Measurements from ENCODE around the gene PRKAR1B.

Gene PRKAR1B

DNA sequence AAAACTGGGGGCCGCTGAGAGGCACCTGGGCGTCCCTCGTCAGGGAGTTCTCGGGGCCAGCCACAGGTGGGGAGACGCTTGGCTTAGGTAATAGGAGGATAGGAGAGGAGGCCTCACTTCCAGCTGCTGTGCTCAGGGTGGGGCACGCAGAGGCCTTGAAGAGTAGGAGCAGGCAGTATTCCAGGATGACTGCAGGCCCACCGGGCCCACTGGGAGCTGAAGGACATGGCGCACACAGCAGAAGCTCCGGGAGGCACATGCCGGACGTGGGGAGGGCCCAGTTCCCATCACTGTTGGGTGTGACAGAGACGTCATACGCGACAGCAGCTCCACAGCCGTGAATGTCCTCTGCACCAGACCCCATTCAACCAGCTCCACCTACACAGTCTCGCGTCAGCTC, 185.4 kb downstream of the PRKAR1B start:
- DNase-seq (ENCODE audit: low read depth in 2 of 2): no peak

DNA sequence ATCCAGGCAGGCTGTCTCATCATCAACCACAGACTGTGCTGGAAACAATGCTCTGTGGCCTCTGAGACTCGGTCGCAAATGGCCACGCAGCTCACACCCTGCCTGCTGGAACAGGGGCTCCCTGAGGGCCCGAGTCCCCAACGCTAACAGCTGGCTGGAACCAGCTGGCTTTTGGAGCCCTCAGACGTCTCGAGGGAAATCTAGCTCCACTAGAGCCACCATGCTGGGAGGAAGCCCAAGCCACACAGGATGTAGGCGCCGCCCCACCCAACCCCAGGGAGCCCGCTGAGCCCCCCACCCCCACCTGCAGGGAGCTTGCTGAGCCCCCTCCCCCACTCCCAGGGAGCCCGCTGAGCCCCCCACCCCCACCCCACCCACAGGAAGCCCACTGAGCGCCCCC, 186.1 kb downstream of the PRKAR1B start:
- DNase-seq (ENCODE audit: low read depth in 2 of 2): no peak

DNA sequence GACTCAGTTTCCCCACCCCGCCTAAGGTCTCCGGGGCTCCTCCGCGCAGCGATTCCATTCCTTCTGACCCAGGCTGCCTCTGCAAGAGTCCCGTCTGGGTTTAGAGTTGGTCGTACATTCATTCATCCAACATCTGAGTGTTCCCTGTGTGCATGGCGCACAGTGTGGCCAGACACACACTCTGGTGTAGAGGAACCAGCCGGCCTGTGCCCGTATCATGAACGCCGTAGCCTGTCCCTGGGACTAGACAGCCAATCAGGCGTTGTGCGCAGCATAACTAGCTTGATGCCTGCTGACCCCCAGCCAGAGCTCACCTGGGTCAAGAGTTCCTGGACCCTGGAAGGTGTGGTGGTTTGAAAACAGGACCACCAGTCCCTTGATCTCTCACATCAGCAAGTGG, 186.5 kb downstream of the PRKAR1B start:
- no peak for DNase-seq (ENCODE audit: low read depth in 2 of 2)

DNA sequence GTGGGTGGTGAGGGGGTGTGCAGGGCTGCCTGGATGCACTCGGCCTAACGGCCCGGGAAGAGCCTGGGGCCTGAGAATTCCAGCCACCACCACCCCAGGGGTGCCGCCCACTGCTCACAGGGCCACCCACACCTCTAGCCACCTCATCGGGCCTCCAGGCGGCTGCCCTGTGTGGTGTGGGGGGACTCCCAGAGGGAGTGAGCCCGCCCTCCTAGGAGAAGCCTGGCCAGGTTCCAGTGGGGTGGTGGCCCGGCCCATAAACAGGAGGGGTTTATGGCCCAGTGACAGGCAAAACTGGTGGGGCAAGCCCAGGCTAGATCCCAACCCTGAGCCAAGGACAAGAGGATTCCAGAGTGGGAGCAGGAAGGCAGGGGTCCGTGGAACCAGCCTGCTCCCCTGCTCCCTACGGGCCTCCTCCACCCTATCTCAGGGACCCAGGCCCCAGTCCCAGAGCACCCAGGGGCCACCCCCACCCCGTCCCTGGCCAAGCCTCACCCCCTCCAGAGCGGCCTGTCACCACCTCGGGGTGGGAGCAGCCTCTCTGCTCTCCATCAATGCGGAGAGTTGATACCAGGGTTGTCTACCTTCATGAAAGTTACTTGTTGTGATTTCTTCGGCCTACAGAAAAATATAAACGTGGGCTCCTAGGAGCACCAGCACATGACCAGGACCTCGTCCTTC, 187.2 kb downstream of the PRKAR1B start:
- no peak for DNase-seq (ENCODE audit: low read depth in 2 of 2)

- no peak for DNase-seq (ENCODE audit: low read depth in 2 of 2)
Measured at GRCh38 chr7:538764-539685, 188.1 kb downstream of the PRKAR1B start.

DNA sequence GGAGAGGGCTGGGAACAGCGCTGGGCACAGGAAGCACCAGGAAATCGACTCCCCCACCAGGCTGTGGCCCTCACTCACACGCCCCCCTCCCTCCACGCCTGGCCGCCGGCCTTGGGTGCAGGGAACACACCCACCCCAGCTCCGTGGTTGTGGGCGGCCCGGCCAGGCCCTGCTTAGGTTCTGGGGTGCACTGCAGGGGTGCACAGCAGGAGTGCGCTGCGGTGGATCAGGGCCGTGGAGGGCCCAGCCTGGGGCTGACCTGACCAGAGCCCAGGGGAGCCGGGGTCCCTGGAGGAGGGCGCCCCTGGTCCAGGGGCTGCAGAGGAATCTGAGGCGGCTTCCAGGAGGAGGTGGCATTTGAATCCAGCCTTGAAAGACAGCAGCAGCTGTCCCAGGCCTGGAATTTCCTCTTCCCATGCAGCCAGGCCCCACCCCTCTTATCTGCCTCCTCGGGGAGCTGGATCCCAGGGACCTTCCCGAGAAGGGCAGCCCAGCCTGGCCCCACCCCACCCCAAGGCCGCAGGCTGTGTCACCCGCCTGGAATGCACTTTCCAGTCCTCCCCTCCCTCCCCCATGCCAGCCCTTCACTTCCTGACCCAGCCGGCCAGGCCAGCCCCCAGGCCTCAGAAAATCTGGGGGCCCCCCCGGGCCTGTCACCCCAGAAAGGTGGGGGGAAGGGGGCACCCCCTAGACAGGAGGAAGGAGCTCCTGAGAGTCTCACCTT, 189.0 kb downstream of the PRKAR1B start:
- no peak for DNase-seq (ENCODE audit: low read depth in 2 of 2)

- DNase-seq (ENCODE audit: low read depth in 2 of 2): no peak
Measured at GRCh38 chr7:536231-536630, 190.8 kb downstream of the PRKAR1B start.

- DNase-seq (ENCODE audit: low read depth in 2 of 2): no peak
Measured at GRCh38 chr7:534959-535358, 192.1 kb downstream of the PRKAR1B start.

GRCh38 chr7:534075-534474, 193.0 kb downstream of the PRKAR1B start:
- no peak for DNase-seq (ENCODE audit: low read depth in 2 of 2)

DNA sequence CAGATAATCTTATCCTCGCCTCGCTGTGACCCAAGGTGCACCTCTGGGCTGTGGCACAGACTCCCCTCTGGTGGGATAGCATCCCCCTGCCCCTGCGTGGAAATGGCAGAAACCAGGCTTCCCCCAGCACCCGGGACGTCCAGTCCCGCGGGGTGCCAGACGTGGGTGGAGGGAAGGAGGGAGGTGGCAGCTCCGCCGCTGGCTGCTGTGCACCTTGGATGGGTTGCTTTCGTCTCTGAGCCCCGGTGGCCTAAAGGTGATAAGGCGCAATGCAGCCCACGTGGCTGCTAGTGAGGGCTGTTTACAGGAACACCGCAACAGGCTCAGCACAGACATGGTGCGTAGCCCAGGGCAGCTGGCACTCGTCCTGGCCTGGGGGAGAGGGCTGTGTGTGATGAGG, 193.8 kb downstream of the PRKAR1B start:
- no peak for DNase-seq (ENCODE audit: low read depth in 2 of 2)

GRCh38 chr7:532379-533143, 194.5 kb downstream of the PRKAR1B start:
- no peak for DNase-seq (ENCODE audit: low read depth in 2 of 2)

- peak; percentile 24 to 28 for DNase-seq (ENCODE audit: low read depth in 2 of 2)
Measured at GRCh38 chr7:531777-532176, 195.3 kb downstream of the PRKAR1B start.

DNA sequence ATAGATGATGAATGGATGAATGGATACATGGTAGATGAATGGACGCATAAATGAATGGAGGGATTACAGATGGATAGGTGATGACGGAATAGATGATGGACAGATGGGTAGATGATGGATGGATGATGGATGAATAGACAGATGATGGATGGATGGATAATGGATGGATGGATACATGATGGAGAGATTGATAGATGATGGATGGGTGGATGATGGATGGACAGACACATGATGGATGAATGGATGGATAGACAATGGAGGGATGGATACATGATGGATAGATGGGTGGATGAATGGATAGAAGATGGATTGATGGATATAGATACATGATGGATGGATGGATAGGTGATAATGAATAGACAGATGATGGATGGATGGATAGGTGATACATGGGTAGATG, 198.6 kb downstream of the PRKAR1B start:
- DNase-seq (ENCODE audit: low read depth in 2 of 2): no peak

DNA sequence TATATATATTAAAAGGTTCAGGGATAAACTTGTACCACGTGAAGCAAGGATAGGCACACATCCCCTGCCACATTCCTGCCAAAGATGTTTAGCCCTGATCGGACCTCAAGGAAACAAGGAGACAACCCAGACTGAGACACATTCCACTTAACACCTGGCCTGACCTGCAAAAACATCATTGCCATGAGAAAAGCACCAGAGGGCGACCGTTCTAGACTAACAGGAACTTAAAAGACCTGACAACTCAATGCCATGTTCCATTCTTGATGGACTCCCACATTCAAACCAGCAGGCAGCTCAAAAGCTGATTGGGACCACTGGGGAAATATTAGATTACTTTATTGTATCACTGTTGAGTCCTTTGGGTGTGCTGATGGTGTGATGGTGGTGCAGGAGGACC, 199.4 kb downstream of the PRKAR1B start:
- no peak for DNase-seq (ENCODE audit: low read depth in 2 of 2)

DNA sequence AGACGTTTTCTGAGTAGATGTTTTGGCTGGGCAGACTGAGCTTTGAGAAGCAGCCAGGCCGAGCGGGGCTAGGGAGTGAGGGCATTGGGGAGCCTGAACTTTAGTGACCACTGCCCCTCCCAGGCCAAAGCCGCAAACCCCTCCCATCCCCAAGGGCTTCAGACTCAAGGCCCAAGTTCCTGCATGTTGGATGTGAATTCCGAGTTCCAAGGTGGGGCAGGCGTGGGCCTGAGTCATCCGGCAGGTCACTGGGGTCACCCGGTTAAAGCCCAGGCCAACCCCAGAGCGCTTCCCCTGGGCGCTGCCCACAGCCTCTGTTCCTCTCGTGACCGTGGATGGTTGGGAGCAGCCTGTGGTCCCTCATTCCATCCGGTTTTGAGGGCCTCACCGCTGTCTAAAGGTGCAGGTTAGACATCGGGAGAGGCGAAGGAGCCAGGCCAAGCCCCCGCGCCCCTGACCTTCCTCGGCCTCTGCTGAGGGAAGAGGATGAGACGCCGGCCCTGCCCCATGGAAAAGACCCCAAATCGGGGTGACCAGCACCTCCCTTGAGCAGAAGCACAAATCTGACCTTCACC, 200.5 kb downstream of the PRKAR1B start:
- no peak for DNase-seq (ENCODE audit: low read depth in 2 of 2)

- DNase-seq (ENCODE audit: low read depth in 2 of 2): no peak
Measured at GRCh38 chr7:525740-526139, 201.3 kb downstream of the PRKAR1B start.

DNA sequence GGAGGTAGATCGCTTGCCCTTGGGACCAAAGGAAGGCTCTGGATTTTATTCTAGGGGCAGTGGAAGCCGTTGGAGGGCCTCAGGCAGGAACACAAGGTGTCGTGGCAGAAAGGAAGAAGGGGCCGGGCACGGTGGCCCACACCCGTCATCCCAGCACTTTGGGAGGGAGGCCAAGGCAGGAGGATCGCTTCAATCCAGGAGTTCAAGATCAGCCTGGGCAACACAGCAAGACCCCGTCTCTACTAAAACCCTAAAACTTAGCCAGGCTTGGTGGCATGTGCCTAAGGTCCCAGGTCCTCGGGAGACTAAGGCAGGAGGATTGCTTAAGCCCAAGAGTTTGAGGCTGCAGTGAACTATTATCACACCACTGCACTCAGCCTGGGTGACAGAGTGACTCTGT, 202.3 kb downstream of the PRKAR1B start:
- no peak for DNase-seq (ENCODE audit: low read depth in 2 of 2)

DNA sequence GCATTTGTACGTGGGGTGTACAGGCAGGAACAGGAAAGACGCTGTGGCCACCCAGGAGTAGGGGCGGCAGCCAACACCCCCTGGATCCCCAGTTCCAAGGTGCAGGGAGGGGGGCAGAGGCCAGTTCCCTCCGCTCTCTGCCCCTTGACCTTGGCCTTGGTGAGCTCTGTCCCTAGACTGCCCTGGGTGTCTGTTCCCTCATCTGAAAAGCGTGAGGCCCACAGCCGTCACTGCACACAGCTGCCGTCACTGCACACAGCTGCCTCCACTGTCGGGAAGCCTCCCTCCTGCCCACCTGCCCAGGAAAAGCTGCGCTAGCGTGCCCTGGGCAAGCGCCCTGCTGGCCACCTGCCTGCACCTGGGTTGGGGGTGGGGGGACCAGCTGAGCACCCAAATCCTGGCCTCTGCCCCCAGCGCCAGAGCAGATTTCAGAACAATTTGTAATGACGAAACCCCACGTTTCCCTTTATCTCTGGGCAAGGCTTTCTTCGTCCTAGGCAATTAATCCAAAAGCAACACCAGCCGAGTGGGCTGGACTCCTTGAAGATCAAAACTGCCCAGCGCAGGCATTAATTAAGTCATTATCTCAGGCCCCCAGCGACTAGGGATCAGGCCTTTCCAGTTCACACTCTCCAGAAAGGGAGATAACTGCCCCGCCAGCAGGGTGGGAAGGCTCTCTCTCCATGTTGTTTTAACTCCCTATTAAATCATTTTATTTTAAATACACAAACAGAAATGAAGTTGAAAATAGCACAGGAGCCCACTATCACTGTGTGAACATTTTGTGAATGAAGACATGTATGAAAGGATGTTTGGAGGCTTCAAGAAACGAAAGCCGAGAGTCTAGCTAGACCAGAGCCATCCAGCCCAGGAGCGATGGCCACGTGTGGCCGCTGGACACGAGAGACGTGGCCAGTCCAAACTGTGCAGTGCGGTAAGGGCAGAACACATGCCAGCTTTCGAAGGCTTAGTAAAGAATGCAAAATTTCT, 203.4 kb downstream of the PRKAR1B start:
- no peak for DNase-seq (ENCODE audit: low read depth in 2 of 2)

GRCh38 chr7:522951-523314, 204.1 kb downstream of the PRKAR1B start:
- DNase-seq (ENCODE audit: low read depth in 2 of 2): no peak
